HG02885 (cell line): ENCODE data around the gene COG4.
A peak's percentile ranks its signal among the peaks of the same experiment; 100 is the strongest.

Experiments
- ATAC-seq: cut with Tn5 transposase; IDR thresholded peaks from one replicate; pipeline ENCODE4 v1.9.1; 2021; ENCODE audit warnings: mild to moderate bottlenecking; ENCODE audit not compliant: unreplicated experiment, poor library complexity

COG4 gene

DNA sequence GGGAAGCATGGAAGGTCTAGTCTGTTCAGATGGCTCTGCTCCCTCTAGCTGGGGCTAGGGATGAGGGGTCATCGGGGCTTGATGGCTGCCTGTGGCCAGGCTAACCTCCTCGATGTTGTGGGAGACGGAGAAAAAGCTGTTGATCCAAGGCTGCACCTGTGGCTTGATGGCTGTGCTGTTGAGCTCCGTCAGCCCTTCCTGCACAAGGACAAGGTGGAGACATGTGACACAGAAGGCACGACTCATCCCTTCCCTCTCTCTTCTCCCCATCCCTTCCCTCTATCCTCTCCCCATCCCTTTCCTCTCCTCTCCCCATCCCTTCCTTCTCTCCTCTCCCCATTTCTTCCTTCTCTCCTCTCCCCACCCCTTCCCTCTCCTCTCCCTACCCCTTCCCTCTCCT lies 40.7 kb downstream of the COG4 start:
- ATAC-seq, result no peak

DNA sequence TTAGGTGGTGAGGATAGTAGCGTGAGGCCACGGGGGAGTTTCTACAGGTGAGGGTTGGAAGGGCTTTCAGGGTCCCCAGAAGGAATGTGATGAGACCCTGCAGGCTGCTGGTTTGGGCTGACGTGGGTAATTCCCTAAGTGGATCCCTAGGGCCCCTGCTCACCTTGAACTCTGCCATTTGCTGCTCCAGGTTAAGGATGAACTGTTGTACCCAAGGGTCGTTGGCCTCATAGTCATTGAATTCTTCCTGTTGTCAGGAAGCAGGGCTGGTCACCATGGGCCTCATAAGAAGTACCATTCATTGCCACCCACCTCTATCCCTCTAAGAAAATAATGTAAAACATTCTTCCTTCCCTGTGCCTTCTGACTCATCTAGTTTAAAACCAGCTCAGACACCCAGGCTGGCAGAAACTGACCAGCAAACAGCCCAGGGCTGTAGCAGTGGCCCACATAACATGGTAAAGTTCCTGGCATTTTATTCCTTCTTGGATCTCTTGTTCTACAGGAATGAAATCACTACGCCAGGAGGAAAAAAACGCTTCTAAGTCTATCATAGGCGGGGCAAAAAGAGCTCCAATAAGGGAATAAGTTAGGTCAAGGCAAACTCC lies 41.3 kb downstream of the COG4 start:
- ATAC-seq, result no peak

DNA sequence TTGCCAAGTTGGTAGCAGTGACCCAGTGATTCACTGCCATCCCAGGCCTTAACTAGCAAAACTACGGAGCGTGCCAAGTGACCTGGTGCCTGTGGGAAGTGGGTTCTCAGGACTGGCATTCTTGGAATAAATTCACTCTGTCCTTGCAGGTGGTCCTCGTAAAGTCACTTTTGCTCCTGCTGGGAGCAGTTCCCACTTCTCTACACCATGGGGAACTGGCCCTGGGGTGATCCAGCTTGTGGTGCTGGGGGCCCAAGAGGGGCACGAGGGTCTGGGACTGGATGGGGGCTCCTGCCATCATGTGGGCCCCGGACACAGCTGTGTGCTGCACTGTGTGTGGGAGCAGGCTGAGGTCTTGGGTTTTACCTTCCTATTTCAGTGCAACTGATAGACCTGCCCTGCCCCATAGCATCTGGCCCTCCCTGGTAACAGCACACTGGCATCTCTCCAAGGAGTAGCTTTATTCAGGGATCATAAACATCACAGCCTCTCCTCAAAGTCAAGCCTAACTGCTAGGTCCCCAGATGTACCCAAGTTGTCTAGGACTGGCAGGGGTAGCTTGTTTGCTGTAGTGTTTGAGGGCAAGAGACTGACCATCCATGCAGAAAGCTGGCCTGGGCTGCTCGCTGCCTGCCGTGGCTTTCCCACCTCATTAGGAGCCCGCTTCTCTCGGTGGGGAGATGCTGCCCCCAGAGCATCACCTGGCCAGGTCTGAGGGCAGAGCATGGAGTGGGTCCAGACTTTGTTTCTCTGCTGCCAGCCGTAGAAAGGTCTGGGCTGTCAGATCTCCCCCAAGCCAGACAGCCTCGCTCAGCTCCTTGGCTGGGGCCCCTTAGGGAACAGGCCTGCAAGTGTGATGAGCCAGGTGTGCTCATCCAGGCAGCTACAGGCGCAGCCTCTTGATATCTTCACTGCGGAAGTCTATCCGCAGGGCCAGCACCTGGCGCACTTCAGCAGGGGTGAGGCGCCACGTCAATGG lies 42.9 kb downstream of the COG4 start:
- ATAC-seq, result no peak

DNA sequence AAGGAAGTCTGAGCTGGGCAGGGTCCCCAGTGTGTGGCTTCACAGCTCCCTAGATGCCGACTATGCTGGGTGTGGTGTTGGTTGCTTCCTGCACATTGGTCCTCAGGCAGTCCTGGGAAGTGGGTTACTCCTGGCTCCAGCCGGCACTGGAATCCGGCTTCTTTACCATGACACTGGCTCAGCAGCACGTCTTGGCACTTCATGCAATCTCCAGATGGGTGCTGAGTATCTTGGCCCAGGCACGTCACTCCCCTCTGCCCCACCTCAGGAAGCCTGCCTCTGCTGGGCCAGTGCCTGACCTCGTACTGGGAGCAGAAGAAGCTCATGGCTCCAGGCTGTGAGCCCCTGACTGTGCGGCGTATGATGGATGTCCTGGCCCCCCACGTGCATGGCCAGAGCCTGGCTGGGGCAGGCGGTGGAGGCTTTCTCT lies 44.4 kb downstream of the COG4 start:
- ATAC-seq, result no peak

DNA sequence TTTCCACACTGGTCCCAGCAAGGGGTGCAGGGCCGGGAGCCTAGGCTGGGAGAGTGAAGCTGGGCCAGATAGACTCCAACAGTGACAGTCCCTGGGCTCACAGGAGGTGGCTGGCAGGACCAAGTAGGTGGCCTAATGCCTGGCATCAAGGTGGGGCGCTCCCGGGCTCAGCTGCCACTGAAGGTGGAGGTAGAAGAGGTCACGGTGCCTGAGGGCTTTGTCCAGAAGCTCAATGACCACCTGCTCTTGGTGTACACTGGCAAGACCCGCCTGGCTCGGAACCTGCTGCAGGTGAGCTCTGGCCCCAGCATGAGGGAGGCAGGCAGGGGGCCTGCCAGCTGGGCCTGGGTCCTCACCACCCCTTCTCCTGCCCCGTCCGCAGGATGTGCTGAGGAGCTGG lies 45.2 kb downstream of the COG4 start:
- ATAC-seq, result no peak

DNA sequence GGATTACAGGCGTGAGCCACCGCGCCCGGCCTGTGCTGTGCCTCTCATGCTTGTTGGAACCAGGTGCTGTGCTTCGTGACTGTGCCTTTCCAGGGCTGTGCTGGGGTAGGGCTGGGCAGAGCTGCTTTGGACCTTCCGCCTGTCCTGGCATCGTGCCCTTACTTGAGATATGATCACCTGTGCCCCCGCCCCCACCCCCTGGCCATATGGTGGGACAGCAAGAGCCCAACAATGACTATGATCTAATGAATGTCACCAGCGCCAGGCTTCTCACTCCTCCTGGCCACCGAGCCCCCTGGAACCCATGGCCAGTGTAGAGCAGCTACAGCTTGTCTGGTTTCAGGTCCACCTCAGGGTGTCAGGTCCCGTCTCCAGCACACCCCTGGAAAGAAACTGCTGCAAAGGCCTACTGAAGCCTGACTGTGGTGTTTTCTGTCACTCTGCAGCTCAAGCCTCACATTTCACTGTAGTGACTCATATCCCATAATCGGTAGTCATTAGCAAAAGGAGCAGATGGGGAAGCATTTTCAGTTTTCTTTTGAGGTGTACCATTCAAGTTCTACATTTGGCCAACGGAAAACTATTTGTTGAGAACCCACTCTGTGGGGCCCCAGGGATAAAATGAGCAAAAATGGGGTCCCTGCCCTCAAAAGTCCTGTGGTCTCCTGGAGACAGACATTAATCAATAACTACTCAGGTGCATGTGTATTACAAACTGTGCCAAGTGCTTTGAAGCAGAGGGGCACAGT lies 46.9 kb downstream of the COG4 start:
- ATAC-seq, result peak; percentile 85

DNA sequence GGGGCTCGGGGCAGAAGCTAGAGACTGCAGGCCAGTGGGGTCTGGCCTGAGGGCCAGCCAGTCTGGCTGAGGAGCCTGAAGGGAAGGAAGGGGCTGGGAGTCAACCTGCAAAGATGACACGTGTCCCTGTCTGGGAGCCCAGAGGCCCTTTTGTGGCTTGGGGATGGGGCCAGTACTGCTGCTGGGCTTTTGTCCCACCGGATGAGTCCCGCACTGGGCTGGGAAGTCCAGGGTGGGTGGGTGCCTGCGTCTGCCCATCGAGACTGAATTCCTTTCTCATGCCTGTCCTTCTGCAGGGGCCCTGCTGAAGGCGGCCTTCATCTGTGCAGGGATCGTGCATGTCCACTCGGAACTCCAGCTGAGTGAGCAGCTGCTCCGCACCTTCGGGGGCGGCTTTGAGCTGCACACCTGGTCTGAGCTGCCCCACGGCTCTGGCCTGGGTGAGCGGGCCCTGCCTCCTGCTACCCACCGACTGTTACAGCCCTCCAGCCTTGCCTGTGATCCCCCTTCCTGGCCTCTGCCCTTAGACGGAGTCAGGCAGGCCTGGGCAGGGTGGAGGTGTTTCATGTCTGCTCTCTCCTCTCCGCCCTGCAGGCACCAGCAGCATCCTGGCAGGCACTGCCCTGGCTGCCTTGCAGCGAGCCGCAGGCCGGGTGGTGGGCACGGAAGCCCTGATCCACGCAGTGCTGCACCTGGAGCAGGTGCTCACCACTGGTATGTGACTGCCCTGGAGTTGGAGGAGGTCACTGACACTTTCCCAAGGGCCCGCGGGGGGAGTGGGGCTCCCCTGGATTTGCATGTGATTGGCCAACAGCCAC lies 48.1 kb downstream of the COG4 start:
- no peak for ATAC-seq

DNA sequence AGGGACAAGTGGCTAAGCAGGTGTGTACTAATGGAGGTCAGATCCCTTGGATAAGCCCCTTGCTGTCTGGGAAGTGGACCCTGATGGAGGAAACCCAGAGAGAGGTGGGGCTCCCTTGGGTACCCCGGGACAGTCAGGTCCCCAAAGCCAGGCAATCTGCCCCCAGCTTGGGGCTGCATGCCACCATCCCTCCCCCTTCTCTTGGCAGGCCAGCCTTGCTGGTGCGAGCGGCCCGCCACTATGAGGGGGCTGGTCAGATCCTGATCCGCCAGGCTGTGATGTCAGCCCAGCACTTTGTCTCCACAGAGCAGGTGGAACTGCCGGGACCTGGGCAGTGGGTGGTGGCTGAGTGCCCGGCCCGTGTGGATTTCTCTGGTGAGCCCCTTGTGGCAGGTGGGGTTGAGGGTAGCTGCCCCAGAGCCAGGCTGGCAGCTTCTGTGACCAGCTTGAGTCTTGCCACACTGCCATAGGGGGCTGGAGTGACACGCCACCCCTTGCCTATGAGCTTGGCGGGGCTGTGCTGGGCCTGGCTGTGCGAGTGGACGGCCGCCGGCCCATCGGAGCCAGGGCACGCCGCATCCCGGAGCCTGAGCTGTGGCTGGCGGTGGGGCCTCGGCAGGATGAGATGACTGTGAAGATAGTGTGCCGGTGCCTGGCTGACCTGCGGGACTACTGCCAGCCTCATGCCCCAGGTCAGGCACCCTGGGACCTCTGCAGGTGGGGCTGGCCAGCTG lies 48.9 kb downstream of the COG4 start:
- no peak for ATAC-seq

DNA sequence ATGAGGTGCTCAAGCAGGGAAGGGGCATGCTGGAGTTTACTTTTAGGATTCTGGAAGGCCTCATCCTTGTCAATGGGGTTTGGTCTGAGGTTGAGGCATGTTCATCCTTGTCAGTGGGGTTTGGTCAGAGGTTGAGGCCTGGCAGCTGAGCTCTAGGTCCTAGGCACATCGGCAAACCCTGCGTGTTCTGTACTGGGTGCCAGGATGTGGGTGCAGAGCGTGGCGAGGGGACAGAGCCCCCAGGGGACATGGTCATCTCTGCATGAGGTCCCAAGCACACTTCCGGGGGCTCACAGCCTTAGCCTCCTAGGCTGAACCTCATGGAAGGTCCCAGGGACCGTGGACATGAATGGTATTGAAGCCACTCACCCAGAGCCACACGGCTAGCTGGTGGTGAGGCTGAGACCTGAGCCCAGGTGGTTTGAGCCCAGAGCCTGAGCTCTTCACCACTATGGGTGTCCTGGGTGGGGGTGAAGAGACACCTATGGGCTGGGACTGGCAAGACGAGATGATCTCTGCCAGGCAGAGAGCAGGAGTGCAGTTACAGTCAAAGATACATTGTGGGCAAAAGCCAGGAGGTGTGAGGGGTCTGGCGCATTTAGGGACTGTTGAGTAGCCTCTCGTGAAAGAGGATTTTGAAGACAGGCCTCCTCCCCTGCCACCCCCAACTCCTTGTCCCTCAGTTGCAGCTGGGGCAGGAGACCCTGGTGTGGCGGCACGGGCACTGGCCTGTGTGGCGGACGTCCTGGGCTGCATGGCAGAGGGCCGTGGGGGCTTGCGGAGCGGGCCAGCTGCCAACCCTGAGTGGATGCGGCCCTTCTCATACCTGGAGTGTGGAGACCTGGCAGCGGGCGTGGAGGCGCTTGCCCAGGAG lies 49.7 kb downstream of the COG4 start:
- no peak for ATAC-seq

DNA sequence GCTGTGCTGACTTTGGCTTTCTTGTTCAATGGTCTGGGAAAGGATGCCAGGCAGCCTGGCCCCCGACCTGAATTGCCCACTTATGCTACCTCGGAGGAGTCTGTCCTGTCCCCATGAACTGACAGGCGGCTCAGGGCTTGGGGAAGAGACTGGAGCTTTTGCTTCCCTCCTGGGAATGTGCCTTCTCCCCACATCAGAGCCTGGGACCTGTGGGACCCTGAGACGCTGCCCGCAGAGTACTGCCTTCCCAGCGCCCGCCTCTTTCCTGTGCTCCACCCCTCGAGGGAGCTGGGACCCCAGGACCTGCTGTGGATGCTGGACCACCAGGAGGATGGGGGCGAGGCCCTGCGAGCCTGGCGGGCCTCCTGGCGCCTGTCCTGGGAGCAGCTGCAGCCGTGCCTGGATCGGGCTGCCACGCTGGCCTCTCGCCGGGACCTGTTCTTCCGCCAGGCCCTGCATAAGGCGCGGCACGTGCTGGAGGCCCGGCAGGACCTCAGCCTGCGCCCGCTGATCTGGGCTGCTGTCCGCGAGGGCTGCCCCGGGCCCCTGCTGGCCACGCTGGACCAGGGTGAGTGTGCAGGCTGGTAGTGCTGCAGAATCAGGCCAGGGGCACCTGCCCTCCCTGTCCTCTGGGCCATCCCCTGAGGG lies 50.4 kb downstream of the COG4 start:
- ATAC-seq, result no peak

DNA sequence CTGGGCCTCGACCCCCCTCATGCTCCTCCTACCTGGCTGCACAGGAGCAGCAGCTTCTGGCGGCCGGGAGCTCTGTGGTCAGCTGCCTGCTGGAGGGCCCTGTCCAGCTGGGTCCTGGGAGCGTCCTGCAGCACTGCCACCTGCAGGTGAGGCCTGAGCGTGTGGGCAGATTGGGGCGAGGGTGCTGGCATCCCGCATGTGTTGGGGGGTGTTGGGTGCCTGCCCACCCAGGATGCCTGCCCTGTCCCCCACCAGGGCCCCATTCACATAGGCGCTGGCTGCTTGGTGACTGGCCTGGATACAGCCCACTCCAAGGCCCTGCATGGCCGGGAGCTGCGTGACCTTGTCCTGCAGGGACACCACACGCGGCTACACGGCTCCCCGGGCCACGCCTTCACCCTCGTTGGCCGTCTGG lies 52.4 kb downstream of the COG4 start:
- no peak for ATAC-seq

DNA sequence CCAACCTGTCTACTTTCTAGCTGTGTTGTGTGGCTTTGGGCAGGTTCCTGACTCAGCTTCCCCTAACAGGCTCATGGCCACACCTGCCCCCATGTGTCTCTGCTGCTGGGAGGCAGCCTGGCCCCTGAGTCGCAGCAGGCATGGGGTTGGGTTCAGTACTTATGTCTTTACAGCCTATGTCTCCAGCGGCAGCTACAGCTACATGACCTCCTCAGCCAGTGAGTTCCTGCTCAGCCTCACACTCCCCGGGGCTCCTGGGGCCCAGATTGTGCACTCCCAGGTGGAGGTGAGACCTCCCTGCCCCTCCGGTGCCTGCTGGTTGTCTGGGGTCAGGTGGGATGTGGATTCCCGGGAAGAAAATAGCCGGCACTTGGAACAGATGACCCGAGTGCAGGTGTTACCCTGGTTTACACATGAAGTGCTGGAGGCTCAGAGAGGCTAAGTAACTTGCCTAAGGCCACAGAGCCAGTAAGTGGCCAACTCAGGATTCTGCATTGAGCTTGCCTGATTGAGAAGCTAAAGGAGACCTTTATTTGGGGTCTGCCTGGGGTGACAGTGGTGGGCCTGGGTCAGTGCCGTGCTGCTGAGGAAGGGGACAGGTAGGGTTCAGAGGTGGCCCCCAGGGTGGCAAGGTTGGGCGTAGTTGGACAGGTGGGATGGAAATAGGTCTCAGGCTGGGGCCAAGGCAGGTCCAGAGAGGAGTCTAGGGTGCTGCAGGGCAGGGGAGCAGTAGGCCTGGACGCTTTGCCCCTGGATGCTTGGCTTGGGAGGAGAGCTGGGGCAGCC lies 53.0 kb downstream of the COG4 start:
- no peak for ATAC-seq

DNA sequence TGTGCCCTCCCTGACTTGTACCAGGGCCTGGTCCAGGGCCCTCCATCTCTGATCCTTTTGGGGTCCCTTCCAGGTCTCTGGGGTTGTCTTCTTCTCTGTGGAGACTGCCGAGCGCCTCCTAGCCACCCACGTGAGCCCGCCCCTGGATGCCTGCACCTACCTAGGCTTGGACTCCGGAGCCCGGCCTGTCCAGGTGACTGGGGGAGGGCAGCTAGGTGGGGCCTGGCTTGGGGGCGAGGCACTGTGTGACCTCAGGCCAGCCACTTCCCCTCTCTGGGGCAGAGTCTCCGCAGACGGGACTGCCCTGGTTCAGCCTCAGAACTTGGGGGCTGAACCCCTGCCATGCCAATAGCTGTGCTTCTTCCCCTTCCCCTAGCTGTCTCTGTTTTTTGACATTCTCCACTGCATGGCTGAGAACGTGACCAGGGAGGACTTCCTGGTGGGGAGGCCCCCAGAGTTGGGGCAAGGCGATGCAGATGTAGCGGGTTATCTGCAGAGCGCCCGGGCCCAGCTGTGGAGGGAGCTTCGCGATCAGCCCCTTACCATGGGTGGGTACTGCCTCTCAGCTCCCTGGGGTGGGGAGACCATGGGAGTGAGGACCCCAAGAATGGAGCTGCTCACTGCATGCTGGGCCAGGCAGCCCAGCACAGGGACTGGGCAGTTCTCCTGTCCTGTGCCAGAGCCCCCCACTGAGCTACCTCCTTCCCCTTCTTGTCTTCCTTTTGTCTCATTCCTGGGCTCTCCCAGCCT lies 54.4 kb downstream of the COG4 start:
- no peak for ATAC-seq

DNA sequence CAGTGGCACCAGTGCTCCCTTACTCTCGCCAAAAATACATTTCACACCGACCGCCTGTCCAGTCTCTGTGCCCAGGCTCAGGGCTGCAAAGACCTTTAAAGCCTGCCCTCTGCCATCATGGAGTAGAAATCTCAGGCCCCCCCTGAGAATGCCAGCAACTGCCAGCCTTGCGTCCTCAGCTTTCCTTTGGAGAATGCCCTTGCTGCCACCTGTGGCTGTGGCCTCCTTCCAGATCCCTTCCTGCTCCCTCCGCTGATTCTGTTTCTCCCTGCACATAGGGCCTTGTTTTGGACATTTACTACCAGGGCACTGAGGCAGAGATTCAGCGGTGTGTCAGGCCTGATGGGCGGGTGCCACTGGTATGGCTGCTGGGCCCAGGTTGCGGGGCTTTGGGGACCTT lies 55.7 kb downstream of the COG4 start:
- no peak for ATAC-seq

DNA sequence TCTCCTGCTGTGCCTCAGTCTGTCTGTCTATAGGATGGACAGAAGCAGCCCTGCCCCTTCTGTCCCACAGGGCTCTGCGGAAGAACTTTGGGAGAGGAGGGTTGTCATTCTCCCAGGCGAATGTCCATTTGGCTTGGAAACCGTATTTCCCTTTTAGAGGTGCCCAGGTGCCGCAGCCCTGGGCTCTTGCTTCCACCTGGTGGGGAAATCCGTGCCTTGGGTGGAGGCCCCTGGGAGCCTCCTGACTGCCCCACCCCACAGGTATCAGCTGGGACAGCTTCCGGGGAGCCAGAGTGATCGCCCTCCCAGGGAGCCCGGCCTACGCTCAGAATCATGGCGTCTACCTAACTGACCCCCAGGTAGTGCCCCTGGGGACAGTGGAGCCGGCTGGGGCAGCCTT lies 56.2 kb downstream of the COG4 start:
- ATAC-seq, result no peak

DNA sequence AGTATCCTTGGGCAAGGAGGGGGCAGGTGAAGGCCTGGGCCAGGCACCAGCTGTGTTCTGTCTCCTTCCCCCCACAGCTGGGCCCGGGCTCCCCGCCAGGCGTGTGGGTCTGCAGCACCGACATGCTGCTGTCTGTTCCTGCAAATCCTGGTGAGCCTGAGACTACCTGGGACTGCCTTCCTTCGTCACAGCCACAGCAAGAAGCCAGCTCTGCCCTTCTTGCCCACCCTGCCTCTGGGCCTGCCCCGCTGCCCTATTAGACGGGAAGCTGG lies 56.6 kb downstream of the COG4 start:
- no peak for ATAC-seq
